Ishikawa (cell line): ENCODE data around the gene TBCE.
A peak's percentile ranks its signal among the peaks of the same experiment; 100 is the strongest.

ENCODE experiments used
- CEBPB ChIP-seq: IDR thresholded peaks from 2 replicates; pipeline ENCODE4 v1.6.1; 2012
- CREB1 ChIP-seq: IDR thresholded peaks from 2 replicates; pipeline ENCODE4 v1.6.1; 2012; ENCODE audit warnings: low read depth
- EGR1 ChIP-seq: IDR thresholded peaks from 2 replicates; pipeline ENCODE4 v1.6.1; 2012
- EP300 ChIP-seq: IDR thresholded peaks from 2 replicates; pipeline ENCODE4 v1.6.1; 2012; ENCODE audit warnings: borderline replicate concordance
- FOXM1 ChIP-seq: IDR thresholded peaks from 2 replicates; pipeline ENCODE4 v1.6.1; 2012; ENCODE audit warnings: low read depth, borderline replicate concordance
- NFIC ChIP-seq: IDR thresholded peaks from 2 replicates; pipeline ENCODE4 v1.6.1; 2012
- RAD21 ChIP-seq: IDR thresholded peaks from 2 replicates; pipeline ENCODE4 v1.6.1; 2012; ENCODE audit warnings: low read depth
- REST ChIP-seq: IDR thresholded peaks from 2 replicates; pipeline ENCODE4 v1.6.1; 2012; ENCODE audit warnings: low read depth, mild to moderate bottlenecking
- TAF1 ChIP-seq: IDR thresholded peaks from 2 replicates; pipeline ENCODE4 v1.6.1; 2012; ENCODE audit warnings: low read depth, mild to moderate bottlenecking
- TCF12 ChIP-seq: IDR thresholded peaks from 2 replicates; pipeline ENCODE4 v1.6.1; 2012; ENCODE audit warnings: low read depth
- TEAD4 ChIP-seq: IDR thresholded peaks from 2 replicates; pipeline ENCODE4 v1.6.1; 2012
- USF1 ChIP-seq: IDR thresholded peaks from 2 replicates; pipeline ENCODE4 v1.6.1; 2012
- YY1 ChIP-seq: IDR thresholded peaks from 2 replicates; pipeline ENCODE4 v1.6.1; 2012; ENCODE audit warnings: low read depth
- ZBTB7A ChIP-seq: IDR thresholded peaks from 2 replicates; pipeline ENCODE4 v1.6.1; 2012; ENCODE audit warnings: low read depth
- TF ChIP-seq, protein P1 (sequence below): IDR thresholded peaks from 2 replicates; pipeline ENCODE4 v1.6.1; 2012

The TBCE gene

DNA sequence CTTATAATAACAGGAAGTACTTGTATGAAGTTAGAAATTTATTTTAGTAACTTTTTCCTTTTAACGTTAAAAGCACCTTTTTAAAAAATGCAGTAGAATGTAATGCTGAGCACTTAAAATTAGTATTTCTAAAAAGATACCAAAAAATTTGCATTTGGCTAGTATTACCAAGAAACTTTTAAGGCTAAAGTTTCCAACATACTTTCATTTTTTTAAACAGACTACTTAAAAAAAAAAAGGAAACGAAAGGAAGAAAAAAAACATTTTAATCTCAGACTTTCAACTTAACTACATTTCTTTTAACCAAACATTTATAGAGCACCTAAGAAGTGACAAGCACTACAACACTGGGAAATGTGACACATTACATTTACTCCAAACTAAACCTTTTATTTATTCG, 42.1 kb upstream of the TBCE start:
- no peak for TF ChIP-seq FOXM1
- no peak for TF ChIP-seq CEBPB
- TF ChIP-seq ZBTB7A: no peak
- TF ChIP-seq RAD21: no peak
- TF ChIP-seq YY1: no peak
- no peak for TF ChIP-seq TEAD4
- no peak for TF ChIP-seq NFIC
- TF ChIP-seq USF1: no peak
- TF ChIP-seq EP300: no peak
- no peak for TF ChIP-seq TAF1

- TF ChIP-seq CEBPB: no peak
- TF ChIP-seq ZBTB7A: no peak
- TF ChIP-seq TEAD4: no peak
- no peak for TF ChIP-seq TAF1
- TF ChIP-seq REST: no peak
- TF ChIP-seq, protein P1, sequence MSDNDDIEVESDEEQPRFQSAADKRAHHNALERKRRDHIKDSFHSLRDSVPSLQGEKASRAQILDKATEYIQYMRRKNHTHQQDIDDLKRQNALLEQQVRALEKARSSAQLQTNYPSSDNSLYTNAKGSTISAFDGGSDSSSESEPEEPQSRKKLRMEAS: no peak
- no peak for TF ChIP-seq EGR1
- no peak for TF ChIP-seq CREB1
- TF ChIP-seq NFIC: no peak
- TF ChIP-seq YY1: no peak
- no peak for TF ChIP-seq RAD21
- no peak for TF ChIP-seq TCF12
- TF ChIP-seq EP300: no peak
- no peak for TF ChIP-seq FOXM1
- TF ChIP-seq USF1: no peak
Measured at GRCh38 chr1:235325854-235326253, 41.4 kb upstream of the TBCE start.

DNA sequence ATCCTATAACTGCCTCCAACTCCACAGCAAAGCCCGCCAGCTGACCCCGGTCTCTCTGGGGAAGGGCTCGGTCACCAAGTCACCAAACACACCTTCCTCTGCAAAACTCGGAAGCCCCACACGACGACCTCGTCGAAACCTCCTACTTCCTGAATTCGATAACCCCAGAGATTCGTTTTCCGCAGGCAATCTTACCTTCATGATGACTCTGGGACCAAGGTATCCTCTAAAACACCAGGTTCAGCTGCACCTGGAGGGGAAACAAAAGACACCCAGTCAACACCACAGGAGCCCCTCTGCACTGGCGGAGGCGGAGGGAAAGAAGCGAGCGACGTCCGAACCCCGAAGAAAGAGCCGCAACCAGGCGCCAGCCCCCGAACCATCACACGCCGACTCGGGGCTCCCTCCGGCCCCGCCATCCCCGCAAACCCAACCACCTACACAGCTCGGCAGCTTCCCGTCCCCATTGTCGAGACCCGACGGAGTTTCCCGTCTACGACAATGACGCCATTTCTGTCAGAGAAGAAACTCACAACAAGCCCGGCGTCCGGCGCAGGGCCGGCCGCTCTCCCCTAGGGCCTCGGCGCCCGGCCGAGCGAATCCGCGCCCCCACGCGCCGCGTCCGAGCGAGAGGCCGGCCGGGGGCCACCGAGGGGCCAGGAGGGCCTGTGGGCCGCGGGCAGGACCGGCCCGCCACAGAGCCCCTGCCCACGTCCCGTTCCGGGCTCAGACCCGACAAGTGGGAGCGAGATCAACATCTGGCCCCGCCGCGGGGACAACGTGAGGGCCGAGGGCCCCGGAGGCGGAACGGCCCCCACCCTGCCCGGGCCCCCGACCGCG, 40.3 kb upstream of the TBCE start:
- TF ChIP-seq CREB1: no peak
- TF ChIP-seq YY1: peak; percentile 42; the same call in 1 of the 2 replicates
- TF ChIP-seq FOXM1: no peak
- peak; percentile 2; the same call in 1 of the 2 replicates for TF ChIP-seq RAD21
- no peak for TF ChIP-seq TEAD4

- TF ChIP-seq, protein P1: no peak
- TF ChIP-seq TAF1: peak; percentile 6; the same call in 1 of the 2 replicates
Measured at GRCh38 chr1:235327559-235328270, 39.5 kb upstream of the TBCE start, which contains the start of gene ARID4B. TSS of gene ARID4B (minus strand) at chr1:235328179. CDS start at chr1:235326919, 1,260 bp downstream.

GRCh38 chr1:235328271-235329138, 38.7 kb upstream of the TBCE start, which contains the start of gene GGPS1:
TSS of gene GGPS1 (plus strand) at chr1:235328570. CDS start at chr1:235335265, 6,695 bp downstream.
- TF ChIP-seq USF1 (no peak), CREB1 (peak; percentile 47; the same call in 1 of the 2 replicates), ZBTB7A (0 out of 2 replicates have a peak, but pooled peaks have one; percentile 24), FOXM1 (no peak; the same call in 1 of the 2 replicates), NFIC (no peak), YY1 (peak; percentile 84), REST (no peak), TEAD4 (no peak; the same call in 1 of the 2 replicates), RAD21 (no peak), TCF12 (peak; percentile 53; the same call in 1 of the 2 replicates), CEBPB (no peak), TAF1 (peak; percentile 74), EGR1 (peak; percentile 99), EP300 (no peak)
- TF ChIP-seq, protein P1: peak; percentile 47; the same call in 1 of the 2 replicates
